Pulmonary artery endothelial cell (primary cell): ENCODE data around the gene CEP85. TPM values are rescaled to one million over a fixed set of nuclear protein-coding genes. Genes with fewer than 3 reads are reported as not detected.
"Not testable (repeated sequence)": the region's sequence is repeated elsewhere in the genome, so short reads cannot be mapped to it uniquely, and the experiment has no call there.

Source experiments
- DNase-seq: peaks from one replicate; pipeline ENCODE4 v3.0.0-alpha.2; 2011; ENCODE audit warnings: low read depth, low spot score
- total RNA-seq: library from RNA; depleted of rRNA; stranded (reverse); fragments of >200 nt; gene quantifications from 2 replicates; pipeline ENCODE4 v1.2.3, GENCODE V29; 2014

CEP85 gene
- total RNA-seq, 1 donor from 2014 or later, result 9.7 TPM

DNA sequence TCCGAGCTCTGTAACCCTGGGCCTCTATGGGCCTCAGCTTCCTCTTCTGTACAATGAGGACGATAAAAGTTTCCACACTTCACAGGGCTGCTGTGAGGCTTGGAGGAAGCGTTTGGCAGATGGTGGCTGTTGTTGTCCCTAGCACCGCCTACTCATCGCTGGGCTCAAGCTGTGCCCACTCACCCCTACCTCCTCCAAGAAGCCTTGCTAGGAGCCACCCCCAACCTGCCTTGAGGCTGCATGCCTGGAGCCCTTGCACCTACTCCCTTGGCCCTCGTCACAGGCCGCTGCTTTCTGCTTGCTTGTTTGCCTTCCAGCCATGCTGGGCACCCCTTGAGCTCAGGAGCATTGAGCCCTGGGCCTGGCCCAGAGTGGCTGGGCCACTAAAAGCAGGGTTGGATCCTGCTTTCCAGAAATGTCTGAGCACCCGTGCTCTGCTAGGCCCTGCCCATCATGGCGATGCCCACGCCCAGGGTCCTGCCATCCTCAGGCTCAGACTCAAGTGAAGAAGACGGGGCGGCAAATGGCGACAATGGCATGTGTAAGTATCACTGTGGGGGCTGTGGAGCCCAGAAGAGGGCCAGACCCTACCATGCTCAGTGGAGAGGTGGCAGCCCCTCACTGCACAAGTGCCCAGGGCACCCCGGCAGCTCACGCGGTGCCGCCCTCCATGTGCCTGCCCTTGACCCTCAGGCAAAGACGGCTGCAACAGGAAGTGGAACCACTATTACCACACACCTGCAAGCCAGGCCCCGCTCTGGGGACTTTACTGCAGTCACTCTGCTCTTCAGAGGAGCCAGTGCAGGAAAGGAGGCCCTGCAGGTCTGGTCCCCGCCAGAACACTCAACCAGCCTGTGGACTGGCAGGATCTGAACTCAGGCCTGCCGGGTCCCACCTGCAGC lies 55.4 kb downstream of the CEP85 start:
- DNase-seq, result no peak

DNA sequence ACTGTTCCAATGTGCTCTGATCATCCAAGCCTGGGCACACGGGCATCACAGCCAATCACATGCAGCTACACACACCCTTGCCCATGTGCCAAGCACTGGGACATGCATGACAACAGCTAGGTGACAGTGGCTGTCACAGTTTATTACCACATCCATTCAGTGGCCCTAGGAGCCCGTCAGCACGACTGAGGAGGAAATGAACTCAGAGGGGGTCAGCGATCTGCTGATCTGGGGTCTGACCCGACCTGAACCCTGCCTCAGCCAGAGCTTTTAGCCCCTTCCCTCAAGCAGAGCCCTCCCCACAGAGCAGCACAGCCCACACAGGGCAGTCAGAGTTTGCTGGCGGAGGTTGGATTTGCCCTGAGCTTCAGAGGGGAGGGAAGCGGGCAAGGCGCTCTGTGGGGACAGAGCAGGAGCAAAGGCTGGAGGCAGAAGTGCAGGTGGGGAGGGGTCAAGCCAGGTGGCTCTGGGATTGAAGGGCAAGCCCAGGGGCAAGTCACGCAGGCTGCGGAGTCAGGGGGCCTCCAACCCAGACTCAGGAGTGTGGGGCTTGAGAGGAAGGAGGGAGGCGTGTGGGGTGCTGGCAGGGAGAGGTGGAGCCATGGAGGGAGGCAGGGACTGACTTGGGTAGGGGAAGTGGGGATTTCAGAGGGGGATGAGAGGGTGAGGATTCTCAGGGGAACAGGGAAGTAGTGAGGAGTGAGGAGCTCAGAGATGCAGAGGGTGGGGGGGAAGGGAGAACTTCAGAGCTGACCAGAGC lies 56.3 kb downstream of the CEP85 start:
- no peak for DNase-seq

DNA sequence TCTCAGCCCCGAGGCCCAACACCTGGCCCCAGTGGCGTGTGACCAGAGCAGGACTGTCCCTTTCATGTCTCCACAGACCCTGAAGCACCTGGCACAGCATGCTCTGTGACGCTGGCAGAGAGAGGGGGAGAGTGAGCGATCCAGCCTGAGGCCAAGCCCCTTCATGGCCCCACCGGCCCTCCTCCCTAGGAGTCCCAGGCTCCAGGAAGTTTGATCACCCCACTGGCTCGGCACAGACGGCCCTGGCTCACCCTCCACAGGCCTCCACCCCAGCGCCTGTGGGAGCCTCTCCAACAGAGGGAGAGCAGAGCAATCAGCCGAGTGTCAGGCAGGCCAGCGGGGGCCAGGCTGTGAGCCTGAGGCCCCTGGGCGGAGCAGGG lies 56.9 kb downstream of the CEP85 start:
- no peak for DNase-seq

DNA sequence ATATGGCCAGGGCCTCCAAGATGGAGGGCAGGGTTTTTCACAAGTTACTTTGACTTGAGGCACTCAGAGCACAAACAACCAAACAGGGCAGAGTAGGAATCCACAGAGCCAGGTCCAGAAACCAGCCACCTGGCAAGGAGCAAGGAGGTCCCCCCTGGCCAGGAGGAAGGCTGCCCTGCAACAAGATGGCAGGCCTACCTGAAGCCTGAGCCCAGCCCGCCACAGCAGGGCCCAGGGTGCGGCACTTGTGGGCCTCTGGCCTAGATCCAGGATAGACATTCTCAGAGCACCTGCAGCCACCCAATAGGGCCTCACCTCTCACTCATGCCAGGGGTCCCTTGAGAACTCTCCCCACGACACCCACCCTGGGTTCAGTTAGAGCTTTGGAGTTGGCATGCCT lies 57.4 kb downstream of the CEP85 start:
- DNase-seq, result no peak

DNA sequence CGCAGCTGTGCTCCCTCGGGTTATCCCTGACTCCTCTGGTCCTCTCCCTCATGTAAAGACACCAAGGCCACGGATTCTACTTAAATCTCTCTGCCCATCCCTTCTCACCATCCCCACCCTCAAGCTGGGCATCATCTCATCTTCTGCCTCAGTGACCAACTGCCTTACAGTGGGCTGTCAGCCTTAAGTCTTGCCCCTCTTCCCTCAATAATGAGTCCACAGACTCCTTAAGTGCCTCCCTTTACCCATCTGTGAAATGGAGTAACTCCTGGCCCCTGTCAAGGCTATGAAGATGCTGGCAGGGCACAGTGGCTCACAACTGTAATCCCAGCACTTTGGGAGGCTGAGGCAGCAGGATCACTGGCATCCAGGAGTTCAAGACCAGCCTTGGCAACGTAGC lies 57.9 kb downstream of the CEP85 start:
- no peak for DNase-seq

DNA sequence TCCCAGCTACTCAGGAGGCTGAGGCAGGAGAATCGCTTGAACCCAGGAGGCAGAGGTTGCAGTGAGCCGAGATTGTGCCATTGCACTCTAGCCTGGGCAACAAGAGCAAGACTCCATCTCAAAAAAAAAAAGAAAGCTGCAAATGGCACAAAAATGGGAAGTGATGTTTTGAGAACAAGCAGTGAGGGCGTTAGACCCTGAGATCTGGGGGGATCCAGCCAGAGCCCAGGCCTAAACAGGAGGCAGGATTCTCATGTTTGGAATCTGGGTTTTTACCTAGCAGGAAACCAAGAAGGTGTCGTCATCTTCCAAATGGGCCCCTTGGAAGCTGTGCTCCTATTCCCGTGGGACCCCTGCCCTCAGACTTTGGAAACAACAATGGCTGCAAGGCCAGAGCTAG lies 58.7 kb downstream of the CEP85 start:
- DNase-seq, result not testable (repeated sequence)

DNA sequence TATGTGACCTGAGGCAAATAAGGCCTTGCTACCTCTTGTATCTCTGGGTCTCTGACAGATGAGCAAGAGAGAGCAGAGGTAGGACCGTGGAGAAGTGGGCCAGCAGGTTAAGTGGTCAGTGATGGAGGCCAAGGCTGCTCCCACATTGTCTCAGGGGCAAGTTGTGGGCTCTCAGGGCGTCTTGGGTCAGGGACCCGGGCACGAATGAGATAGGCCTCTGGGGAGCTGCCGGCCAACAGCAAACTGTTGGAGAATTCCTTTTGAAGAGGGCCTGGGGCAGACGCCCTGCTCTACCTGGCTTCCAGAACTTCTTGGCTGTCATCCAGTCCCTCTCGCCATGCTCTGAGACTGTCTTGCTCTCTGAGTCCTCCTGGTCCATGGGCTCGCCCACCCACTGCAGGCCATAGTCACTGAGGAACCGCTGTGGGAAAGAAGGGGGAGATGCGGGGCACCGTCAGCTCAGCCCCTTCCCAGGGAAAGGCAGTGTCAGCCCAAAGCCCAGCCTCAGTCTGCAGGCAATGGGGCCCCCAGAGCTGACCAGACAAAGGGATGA lies 60.0 kb downstream of the CEP85 start:
- no peak for DNase-seq

DNA sequence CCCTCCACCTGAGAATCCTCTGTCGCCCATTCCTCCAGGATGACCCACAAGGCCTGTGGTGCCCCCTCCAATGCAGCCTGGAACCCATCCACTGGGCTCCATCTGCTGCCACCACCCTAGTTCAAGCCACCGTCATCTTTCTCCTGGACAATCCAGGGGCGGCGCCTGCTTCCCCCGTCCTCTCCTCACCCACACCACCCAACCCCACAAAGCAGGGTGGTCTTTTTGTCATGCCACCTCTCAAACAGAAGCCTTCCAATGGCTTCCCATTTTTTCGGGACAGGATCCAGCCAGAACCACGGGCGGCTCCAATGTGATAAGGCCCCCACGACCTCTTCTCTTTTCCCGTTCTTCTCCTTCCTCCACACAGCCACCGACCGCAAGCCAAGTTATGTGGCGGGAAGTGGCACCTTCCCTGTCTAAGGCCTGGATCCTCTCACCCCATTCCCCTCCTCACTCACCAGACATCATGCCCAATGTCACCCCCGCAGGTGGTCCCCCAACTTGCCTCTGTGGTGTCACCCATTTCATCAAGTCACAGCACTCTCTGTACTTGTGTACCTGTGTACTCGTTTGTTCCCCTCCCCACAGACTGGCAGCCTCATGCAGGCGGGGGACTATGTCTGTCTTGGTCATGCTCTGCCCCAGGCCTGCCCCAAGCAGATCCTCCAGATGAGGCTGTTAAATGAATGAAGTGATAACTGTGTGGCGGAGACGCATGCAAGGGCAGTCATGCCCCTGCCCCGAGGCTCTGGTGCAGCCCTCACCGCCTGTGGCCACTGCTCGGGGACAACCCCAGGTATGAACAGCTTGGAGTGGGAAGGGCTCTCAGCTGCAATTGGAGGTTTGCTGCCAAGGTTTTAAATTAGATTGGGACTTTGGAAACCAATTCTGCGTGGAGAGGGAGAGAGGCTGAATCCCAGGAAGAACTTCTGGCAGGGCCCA lies 61.5 kb downstream of the CEP85 start:
- DNase-seq, result no peak

DNA sequence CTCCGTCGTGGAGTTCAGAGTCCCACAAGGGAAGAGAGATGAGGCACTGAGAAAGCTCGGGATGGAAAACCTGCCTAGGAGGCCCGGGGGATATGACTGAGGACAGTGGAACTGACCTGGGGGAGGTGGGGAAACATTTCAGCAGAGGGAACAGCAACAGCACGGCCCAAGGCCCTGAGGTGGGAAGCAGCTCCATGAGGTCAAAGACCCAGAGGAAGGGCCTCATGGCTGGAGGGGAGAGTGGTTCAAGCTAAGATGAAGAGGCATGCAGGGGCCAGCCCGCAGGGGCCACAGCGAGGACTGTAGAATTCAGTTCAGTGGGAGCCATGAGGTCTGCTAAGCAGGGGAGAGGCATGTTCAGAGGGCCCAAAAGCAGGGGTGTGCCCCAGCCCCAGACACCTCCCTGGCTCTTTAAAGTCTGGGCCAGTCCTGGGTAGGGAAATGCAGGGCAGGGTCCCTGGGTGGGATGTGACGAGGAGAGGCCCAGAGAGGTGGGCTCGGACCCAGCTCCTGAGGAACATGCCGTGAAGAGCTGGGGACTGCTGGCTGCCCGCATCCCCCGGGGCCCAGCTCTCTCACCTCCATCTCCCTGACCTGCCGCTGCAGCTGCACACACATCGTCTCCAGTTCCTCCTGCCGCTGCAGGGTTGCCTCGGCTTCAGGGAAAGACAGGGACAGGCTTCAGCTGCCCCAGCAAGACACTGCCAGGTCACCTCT lies 62.5 kb downstream of the CEP85 start:
- DNase-seq, result no peak

DNA sequence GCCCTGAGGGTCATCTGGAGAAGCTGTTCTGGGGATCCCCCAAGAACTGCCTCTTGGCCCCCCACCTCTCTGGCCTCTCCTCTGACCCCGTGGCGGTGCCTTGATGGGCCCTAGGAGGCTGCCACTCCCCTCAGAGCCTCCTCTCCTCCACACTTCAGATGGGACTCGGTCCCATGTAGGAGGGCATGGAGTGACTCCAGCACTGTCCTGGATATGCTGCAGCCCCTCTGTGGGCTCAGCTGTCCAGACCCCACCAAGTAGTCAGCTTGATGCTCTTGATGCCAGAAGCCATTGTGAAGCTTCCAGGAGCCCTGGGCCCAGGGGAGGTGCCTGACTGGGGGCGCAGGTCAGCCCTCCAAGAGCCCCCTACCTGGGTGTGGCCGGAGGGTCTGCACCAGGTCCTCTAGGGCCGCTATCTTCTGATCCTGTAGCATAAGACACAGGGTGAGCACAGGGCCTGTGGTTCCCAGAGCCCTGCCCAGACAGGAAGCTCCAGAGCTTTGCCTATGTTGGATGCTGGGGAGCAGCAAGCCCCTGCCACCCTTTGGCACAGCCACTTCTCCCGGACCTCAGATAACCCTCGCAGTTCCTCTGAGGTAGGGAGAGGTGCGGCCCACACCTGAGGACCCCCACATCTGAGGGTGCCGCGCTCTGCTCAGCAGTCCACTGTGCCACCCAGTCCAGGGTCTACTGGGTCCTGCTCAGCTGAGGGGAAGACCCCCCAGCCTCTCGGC lies 63.2 kb downstream of the CEP85 start:
- no peak for DNase-seq

DNA sequence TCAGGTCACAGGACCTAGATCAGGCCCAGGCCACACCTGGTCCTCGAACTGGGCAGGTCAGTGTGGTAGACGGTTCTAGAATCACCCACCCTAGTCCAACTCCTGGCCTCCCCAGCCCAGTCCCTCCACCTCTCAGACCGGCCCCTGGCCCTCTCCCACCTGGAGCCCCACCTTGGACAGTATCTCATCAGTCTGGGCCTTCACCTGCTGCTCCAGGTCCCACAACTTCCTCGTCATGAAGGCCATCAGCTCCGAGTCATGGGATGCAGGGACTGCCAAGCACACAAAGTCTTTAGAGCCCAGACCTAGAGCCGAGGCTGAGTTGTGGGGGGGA lies 63.8 kb downstream of the CEP85 start:
- no peak for DNase-seq

DNA sequence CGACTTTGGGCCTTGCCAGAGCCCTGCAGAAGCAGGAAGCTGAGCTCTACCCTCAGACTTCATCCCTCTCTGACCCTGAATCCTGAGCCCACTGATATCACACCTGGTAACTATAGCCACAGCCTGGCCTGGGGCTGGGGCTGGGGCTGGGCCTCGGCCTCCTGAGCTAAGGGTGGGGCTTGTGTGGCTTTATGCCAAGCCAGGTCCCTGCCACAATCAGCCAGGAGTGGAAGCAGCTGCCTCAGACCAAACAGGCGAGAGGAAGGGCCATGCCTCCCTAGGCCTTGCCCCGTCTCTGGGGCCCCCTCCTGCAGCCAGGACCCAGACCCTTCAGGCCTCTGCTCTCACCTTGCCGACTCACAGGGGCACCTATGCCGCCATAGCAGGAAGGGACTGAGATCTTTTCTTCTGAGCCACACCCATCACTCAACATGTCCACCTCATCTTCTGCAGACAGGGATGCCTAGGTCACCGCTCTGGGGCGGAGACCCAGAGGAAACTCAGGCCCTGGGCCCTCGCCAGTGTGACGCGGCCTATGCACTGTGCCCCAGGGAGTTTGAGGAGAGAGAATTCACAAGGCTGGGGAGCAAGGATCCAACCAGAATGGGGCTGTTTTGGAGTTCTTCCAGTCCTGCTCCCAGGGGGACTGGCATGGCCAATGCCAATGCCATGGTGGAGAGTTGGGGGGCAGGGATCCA lies 66.7 kb downstream of the CEP85 start:
- DNase-seq, result no peak

DNA sequence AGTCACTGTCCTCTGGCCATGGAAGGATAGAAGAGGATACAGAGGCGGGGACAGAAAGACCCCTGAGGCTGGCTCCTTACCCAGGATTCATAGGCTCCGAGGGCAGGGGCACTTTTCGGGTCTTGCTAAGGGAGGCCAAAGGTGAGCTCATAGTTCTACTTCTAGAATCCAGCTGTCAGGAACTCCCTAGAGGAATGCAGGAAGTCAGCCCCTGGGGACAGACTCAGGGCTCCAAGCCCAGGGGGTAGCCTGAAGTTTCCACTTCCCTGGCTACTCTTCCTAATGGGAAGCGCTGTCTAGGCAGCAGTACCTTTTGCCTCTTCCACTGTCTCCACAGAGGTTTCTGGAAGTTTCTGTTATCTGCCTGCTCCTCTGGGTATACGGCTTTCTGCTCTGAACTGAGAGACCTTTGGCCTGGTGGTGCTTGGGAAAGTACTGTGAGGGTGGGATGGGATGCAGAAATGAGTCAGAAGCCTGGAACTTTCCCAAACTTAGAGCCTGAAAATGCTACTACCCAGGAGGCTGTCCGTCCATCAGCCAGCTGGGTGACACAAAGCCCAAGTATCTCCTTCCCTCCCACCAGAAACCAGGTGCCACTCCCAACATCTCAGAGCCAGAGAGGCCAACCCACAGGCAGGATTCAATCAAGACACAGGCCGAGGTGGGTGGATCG lies 68.9 kb downstream of the CEP85 start:
- no peak for DNase-seq

DNA sequence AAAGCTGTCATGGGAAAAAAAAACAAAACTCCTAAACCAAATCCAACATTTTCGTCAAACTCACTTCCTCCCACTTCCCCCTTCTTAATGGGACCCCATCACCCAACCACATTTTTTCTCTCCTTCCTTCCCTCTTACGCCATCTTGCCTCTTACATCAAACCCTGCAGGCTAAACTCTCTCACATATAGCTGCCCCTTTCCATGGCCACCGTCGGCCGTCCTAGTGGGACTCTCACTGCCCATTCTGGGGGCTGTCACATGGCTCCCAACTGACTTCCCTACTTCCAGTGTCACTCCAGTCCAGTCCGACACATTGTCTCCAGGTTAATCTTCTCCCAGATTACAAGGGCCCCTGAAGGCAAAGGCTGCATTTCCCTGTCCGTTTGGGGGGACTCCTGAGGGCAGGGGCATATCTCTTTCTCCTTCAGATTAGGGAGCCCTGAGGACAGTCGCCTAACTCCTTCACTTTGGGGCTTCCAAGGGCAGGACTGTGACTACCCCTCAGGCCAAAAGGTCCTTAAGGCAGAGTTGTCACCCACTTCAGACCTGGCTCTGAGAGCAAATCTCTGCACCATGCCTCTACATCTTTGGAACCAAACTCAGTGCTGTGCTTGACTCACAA lies 71.8 kb downstream of the CEP85 start:
- DNase-seq, result no peak

DNA sequence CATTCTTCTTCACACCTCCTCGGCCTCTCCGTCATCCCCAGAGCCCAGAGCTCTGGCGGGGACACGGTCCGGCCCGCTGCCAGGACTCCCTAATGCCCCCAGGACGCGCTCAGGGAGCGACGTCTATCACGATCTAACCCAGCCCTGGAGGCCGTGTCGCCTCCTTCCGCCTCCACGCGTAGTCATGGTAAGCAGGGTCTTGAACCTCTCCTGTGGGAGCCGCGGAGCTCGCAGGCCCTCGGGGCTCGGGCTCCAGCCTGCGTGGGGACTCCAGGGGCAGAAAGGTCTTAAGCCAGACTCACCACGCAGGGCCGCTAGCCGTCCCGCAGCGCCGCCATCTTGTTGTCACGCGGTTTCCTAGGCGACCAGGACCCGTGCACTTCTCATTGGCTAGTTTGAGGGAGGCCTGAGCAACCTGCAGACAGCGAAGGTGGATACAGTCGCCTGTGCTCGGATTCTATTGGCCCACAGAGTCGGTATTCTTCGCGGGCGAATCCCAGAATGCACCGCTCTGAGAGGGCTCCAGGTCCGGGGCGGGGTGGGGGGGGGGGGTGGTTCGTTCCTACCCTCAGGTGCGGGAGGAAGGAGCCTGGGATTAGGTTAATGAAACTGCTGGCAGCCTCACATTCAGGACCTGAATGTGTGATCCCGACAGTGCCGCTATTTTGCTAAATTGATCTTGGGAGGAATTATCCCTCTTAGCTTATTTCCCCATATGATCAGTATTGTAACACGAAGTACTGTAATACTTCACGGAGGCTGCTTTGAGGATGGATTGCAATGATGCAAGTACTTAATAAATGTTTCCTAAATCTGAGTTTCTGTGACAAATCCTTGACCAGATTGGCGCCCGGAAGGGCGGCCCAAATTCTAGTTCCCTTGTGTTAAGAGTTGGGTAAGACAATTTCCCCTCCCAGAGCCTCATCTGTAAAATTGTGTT lies 72.6 kb downstream of the CEP85 start, which contains the start of gene UBXN11:
Gene UBXN11 (minus strand): TSS at position 347 of the 940 bp plus-strand sequence. CDS start 3,753 bp downstream, outside the sequence.
- peak; percentile 57 for DNase-seq

DNA sequence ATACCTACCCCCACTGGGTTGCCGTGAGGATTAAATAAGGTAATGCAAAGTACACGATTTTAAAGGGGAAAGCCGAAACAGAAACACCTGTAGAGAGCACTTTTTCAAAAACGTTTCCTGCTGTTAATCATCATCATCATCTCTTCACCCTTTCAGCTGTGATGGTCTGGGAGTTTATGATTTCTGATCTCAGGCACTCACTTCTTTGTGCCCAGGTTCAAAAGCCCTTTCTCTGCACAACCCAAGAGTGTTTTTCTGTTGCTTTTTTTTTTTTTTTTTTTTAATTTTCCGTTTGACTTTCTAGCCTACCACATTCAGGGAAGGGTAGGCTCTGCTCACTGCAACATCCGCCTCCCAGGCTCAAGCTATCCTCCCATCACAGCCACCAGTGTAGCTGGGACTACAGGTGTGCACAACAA lies 73.4 kb downstream of the CEP85 start:
- DNase-seq, result no peak
